Measurements from ENCODE around the gene KCTD12. TPM values are rescaled to one million over a fixed set of nuclear protein-coding genes. Genes with fewer than 3 reads are reported as not detected.

The KCTD12 gene
- polyA plus RNA-seq, 3 donors, result 6.4 to 67.1 (median 40.9) TPM

DNA sequence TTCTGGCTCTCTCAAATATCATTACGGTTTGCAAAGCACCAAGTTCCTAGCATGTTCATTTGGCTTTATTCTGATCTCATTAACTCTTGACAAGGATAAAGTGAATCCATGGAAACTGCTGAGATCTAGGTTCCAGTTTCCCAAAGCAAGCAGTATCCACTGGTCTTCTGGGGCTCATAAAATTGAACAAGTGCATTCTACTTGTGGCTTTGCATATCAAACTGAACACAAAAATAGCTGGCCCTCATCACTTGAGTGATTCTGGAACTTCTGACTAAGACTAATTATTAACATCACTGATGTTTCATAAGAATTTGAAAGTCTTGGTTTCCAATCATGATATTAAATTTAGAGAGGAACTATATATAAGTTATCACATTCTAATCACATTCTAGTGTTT lies 6.3 kb upstream of the KCTD12 start:
- WGBS, 3 donors, result 62 to 81% (median 77%) methylated on average over 1 of the region's 1 CpG
- no peak overlapping the region for H3K27ac ChIP-seq (ENCODE audit: low read depth, low read length)

GRCh38 chr13:76890021-76890420 lies 3.8 kb upstream of the KCTD12 start:
- no peak overlapping the region for H3K27ac ChIP-seq (ENCODE audit: low read depth, low read length)
- 72 to 84% (median 79%) methylated on average over 1 of the region's 1 CpG for WGBS, 3 donors

DNA sequence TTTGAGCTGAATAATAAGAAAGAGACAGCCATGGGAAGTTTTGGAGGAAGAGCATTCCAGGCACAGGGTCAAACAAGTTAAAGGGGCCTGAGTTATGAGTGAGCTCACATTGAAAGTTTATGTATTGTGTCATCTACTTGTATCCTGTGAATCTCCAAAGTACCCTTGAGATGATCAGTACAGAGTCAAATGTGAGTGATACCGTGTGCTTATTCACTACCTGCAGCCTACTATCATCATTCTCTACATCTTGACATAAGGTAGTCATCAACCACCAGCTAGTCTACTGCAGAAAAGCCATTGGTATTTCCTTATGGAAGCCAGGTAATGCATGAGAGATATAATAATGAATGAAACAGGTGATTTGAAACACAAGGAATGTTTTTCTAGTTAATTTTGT lies 3.0 kb upstream of the KCTD12 start:
- WGBS, 3 donors, result 87 to 97% (median 94%) methylated on average over 1 of the region's 1 CpG
- no peak overlapping the region for H3K27ac ChIP-seq (ENCODE audit: low read depth, low read length)

- H3K27ac ChIP-seq (ENCODE audit: low read depth, low read length), result no peak overlapping the region
- 84 to 94% (median 94%) methylated on average over 1 of the region's 1 CpG for WGBS, 3 donors
These were observed 2.2 kb upstream of the KCTD12 start for GRCh38 chr13:76888421-76888820.

- no peak overlapping the region for H3K27ac ChIP-seq (ENCODE audit: low read depth, low read length)
- WGBS, 3 donors, result 15 to 33% (median 29%) methylated on average over 20 of the region's 20 CpGs
These were observed 915 bp upstream of the KCTD12 start for GRCh38 chr13:76887076-76887563.

DNA sequence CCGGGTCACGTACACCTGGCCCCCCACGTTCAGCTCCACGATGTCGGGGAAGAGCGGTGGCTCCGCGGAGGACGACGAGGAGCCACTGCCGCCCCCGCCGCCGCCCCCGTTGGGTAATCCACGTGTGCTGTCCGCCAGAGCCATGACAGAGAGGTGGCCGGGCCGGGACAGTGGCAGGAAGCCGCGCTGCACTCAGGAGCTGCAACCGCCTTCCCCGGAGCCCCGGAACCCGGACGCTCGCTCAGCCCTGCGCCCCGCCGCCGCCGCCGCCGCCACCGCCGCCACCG lies 257 bp downstream of the KCTD12 start:
- H3K27ac ChIP-seq (ENCODE audit: low read depth, low read length), result peak overlapping the region; percentile 88
- 0% methylated on average over 27 to 37 of the region's 37 CpGs for WGBS, 3 donors

- H3K27ac ChIP-seq (ENCODE audit: low read depth, low read length), result peak overlapping the region; percentile 88
- WGBS, 3 donors, result 0 to 1% (median 0%) methylated on average over 89 to 94 of the region's 94 CpGs
These were observed 801 bp downstream of the KCTD12 start for GRCh38 chr13:76885203-76886004.

DNA sequence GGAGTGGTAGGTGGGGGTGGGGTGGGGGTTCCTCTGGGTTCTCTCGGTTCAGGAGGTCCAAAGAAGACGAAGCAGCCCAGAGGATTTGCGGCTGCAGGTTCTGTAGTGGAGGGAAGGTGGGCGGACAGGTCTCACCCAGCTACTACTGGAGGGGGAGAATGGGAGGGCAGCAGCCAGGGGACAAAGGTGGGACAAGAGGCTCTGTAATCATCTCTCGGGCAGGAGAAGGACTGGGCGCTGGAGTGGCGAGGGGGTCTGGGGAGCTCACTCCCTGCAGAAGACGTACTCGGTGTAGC lies 1.4 kb downstream of the KCTD12 start:
- WGBS, 3 donors, result 5 to 9% (median 8%) methylated on average over 9 of the region's 9 CpGs
- peak overlapping the region; percentile 88 for H3K27ac ChIP-seq (ENCODE audit: low read depth, low read length)

DNA sequence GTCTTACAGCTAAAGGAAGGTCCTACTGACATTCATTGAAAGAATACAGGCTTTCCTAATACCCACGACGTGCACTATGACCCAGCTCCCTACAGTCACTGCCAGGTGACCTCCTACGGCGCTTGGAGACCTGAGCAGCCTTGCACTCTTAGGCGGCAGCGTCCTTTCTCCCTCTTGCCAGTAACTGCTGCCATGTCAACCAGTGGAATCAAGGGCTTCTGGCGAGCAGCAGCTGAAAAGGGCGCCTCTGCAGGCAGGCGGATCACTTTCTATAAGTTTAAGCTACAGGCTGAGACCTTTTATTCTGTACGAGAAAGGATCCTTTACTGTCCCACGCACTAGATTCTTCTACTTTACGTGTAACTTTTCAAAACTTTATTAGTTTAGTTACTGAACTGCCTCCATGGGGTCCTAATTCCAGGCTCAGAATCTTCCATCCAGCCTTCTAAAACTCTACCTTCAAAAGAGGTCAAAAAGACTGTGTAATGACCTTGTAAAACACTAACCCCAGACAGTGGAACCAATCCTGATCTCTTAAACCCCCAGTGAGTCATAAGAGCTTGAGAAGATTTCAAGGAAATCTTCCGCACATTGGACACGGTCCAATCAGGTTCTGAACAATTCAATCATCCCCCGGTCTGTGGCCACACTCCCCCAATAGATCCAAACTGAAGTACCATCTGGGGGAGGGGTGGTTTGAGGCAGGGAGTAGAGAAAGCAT lies 1.9 kb downstream of the KCTD12 start:
- WGBS, 3 donors, result 22 to 34% (median 34%) methylated on average over 15 of the region's 15 CpGs
- no peak overlapping the region for H3K27ac ChIP-seq (ENCODE audit: low read depth, low read length)

DNA sequence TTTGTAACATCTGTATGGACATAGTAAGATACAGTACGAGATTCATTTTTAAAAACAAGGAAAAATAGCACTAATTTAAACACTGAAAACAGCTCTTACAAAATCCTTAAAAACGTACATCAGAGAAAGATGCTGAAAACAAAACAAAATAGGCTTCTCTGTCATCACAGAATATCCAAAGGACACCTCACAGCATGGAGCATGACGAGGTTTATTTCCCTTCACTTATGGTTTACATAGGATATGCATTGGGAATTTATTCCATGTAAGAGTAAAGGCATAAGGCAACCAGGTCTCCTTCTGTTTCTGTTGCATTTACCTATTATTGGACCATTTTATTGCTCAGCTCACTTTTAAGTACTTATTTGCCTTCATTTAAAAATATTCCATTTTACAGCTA lies 3.0 kb downstream of the KCTD12 start:
- H3K27ac ChIP-seq (ENCODE audit: low read depth, low read length), result no peak overlapping the region

GRCh38 chr13:76882431-76882830 lies 3.8 kb downstream of the KCTD12 start:
- no peak overlapping the region for H3K27ac ChIP-seq (ENCODE audit: low read depth, low read length)
- WGBS, 3 donors, result 29 to 81% (median 36%) methylated on average over 4 of the region's 4 CpGs

More for the DNA sequence above, 3.0 kb downstream of the KCTD12 start:
- 42 to 74% (median 59%) methylated on average over 3 of the region's 3 CpGs for WGBS, 3 donors

- H3K27ac ChIP-seq (ENCODE audit: low read depth, low read length), result peak overlapping the region; percentile 88
- WGBS, 3 donors, result 42 to 78% (median 59%) methylated on average over 3 of the region's 3 CpGs
These were observed 6.3 kb downstream of the KCTD12 start for GRCh38 chr13:76879883-76880270.

DNA sequence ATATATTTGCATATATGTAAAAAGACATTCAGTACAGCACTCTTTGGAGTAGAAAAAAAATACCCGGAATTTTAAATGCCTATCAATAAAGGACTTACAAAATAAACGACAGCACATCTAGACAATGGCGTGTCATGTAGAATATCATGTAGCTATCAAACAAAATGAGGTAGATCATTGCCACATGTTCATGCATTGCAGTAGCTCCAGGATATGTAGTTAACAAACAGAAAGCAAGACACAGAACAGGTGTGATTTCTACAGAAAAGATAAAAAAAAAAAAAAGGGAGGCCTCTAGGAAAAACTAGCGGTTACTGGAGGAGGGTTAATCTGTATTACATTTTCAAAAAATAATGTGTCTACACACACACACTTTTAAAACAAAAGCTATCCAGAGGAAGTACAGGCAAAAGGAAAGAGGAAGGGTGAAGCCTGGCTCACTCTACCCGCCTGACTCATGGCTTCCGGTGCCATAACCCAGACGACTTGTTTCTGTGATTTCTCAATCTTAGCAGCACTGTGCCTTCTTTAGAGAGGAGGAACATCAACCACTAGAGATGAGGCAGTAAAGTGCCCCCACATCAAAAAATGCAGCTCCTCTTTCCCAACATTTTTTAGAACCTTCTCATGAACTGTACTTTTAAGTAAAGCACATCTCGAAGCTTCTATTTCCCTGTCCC lies 6.9 kb downstream of the KCTD12 start:
- 28 to 74% (median 40%) methylated on average over 8 of the region's 8 CpGs for WGBS, 3 donors
- peak overlapping the region; percentile 88 for H3K27ac ChIP-seq (ENCODE audit: low read depth, low read length)

- WGBS, 3 donors, result 86 to 91% (median 90%) methylated on average over 3 of the region's 3 CpGs
- H3K27ac ChIP-seq (ENCODE audit: low read depth, low read length), result no peak overlapping the region
These were observed 8.2 kb downstream of the KCTD12 start for GRCh38 chr13:76878043-76878442.

DNA sequence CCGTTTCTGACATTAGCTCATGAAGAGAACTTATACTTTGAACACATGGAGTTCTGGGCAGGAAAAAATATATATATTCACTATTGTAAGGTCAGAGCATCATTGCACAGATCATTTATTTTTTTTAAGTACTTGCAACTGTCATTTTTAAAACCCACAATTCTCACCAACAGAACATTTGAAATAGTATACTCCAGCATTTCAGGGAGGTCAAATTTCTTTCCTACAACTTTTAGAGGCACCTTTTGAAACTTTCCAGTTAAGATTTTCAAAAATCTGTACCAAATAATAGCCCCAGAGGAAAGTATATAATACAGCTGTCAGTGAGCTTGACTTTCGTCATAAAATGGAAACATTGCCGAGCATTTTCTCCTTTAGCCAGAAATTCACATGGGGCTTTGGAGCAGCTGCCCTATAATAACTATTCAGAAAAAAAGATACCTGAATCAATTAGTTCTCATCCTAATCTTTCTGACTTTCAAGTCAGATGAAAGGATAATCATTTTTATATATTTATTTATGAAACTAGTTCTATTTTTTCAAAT lies 10.9 kb downstream of the KCTD12 start:
- H3K27ac ChIP-seq (ENCODE audit: low read depth, low read length), result no peak overlapping the region
- WGBS, 3 donors, result 57 to 79% (median 71%) methylated on average over 3 of the region's 3 CpGs

GRCh38 chr13:76874479-76874878 lies 11.7 kb downstream of the KCTD12 start:
- WGBS, 3 donors, result 83 to 92% (median 85%) methylated on average over 2 of the region's 2 CpGs

DNA sequence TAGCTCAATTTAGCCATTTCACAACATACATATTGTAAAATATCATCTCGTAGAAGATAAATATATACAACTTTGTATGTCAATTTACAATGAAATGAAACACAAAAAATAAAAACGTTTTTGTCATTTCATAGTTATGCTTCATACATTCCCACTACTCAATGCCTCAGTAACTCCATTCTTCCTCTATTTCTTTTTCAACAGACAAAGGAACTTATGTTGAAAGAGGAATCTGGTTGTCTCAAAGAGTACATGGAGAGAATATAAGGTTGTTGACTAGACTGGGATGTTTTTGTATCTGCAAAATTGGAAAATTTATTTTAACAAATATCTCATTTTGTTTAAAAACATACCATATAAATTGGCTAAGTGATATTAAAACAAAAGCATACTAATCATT lies 12.8 kb downstream of the KCTD12 start:
- WGBS, 3 donors, result 64 to 82% (median 72%) methylated on average over 2 of the region's 2 CpGs
- no peak overlapping the region for H3K27ac ChIP-seq (ENCODE audit: low read depth, low read length)

More at GRCh38 chr13:76874479-76874878, 11.7 kb downstream of the KCTD12 start:
- no peak overlapping the region for H3K27ac ChIP-seq (ENCODE audit: low read depth, low read length)

DNA sequence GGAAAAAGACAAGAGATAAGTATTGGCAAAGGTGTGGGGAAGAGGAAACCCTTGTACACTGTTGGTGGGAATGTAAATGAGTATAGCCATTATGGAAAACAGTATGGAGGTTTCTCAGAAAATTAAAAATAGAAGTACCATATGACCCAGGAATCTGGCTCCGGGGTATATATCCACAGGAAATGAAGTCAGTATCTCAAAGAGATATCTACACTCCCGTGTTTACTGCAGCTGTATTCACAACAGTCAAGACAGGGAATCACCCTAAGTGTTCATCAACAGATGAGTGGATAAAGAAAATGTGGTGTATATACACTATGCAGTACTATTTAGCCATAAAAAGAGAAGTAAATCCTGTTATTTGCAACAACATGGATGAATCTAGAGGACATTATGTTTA lies 13.5 kb downstream of the KCTD12 start:
- no peak overlapping the region for H3K27ac ChIP-seq (ENCODE audit: low read depth, low read length)
- WGBS, 3 donors, result 53 to 73% (median 70%) methylated on average over 2 of the region's 2 CpGs

DNA sequence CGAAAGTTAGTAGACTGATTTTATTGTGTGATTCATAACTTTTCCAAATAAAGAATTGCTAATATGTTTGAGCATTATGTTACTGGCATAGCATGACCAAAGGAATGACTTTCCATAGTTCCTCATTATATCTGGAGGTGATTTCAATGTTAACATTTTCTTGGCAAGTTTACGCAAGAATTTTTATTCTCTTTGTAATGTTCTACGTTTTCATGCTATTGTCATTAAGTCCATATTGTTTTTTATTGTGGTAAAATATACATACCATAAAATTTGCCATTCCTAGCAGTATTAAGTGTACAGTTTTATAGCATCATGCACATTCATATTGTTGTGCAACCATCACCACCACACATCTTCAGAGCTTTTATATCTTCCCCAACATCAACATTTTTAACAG lies 14.8 kb downstream of the KCTD12 start:
- WGBS, 3 donors, result 83 to 90% (median 88%) methylated on average over 3 of the region's 3 CpGs
- H3K27ac ChIP-seq (ENCODE audit: low read depth, low read length), result no peak overlapping the region

Data from adipose tissue (tissue), 3 donors.